K562 (cell line): ENCODE results near the gene TSPAN14.

ENCODE experiments used
- AFF4 ChIP-seq: sonication (generic); formaldehyde crosslinking; IDR thresholded peaks from 2 replicates; pipeline ENCODE4 v1.8.0; 2023; ENCODE audit warnings: mild to moderate bottlenecking, missing genetic modification reagents
- DDX20 ChIP-seq: fragments of 450-650 bp; IDR thresholded peaks from 2 replicates; pipeline ENCODE4 v1.6.1; 2016; ENCODE audit warnings: missing genetic modification characterization, low read depth, mild to moderate bottlenecking, missing compliant biosample characterization, moderate library complexity
- FOXM1 ChIP-seq, 2 experiments: fragments of 450-650 bp in 1 of 2; sonication (generic) in 1 of 2; formaldehyde crosslinking in 1 of 2; IDR thresholded peaks; 2 replicates each; pipeline versions ENCODE4 v1.6.1 to v1.9.0; 2017 to 2022; ENCODE audit warnings: low read depth in 2 of 2, mild to moderate bottlenecking in 2 of 2, missing genetic modification reagents in 1 of 2, moderate library complexity in 1 of 2
- RBM34 ChIP-seq: fragments of 200-400 bp; formaldehyde crosslinking; IDR thresholded peaks from 2 replicates; pipeline ENCODE4 v1.6.1; 2018; ENCODE audit warnings: low read length, borderline replicate concordance; ENCODE audit not compliant: insufficient read depth
- SLC30A9 ChIP-seq: fragments of 250-450 bp; sonication (Bioruptor Pico); IDR thresholded peaks from 2 replicates; pipeline ENCODE4 v1.8.0; 2022; ENCODE audit warnings: mild to moderate bottlenecking, moderate library complexity
- TCF7L2 ChIP-seq: fragments of 150-350 bp; IDR thresholded peaks from 2 replicates; pipeline ENCODE4 v1.6.1; 2016; ENCODE audit warnings: low read depth, mild to moderate bottlenecking, low read length, moderate library complexity
- TEAD4 ChIP-seq, 2 experiments: sonication (generic) in 1 of 2; formaldehyde crosslinking in 1 of 2; IDR thresholded peaks; 2 replicates each; pipeline versions ENCODE4 v1.6.1 to v1.8.0; 2012 to 2022; ENCODE audit warnings: borderline replicate concordance in 1 of 2, inconsistent platforms in 1 of 2, low read length in 1 of 2, mild to moderate bottlenecking in 1 of 2, missing genetic modification reagents in 1 of 2
- YY1 ChIP-seq, 3 experiments: IDR thresholded peaks; 2 replicates each; pipeline ENCODE4 v1.6.1; 2011; ENCODE audit warnings: low read length in 2 of 3, mild to moderate bottlenecking in 2 of 3, moderate library complexity in 2 of 3, borderline replicate concordance in 1 of 3, control low read depth in 1 of 3, low read depth in 1 of 3; ENCODE audit not compliant: insufficient read depth in 3 of 3, insufficient replicate concordance in 2 of 3, control insufficient read depth in 1 of 3, insufficient read length in 1 of 3; ENCODE audit errors: extremely low read depth in 1 of 3
- ZNF639 ChIP-seq, 2 experiments: fragments of 200-800 bp in 1 of 2; sonication (Bioruptor generic) in 1 of 2; sonication (generic) in 1 of 2; formaldehyde crosslinking in 1 of 2; IDR thresholded peaks in 1 of 2; conservative IDR thresholded peaks in 1 of 2; 2 replicates each; pipeline versions ENCODE4 v1.5.0 to v1.6.1; 2016 to 2020; ENCODE audit warnings: missing compliant biosample characterization in 1 of 2, missing genetic modification characterization in 1 of 2, missing genetic modification reagents in 1 of 2

GRCh38 chr10:80515511-80515910 lies 61.4 kb downstream of the TSPAN14 start:
- TF ChIP-seq RBM34 (no peak), TCF7L2 (no peak), ZNF639 (CRISPR knock-in tag; conservative IDR thresholded peaks at IDR 0.05 in 1 of 2, IDR thresholded peaks at IDR 0.05 in 1 of 2) (no peak), FOXM1 (IDR thresholded peaks at IDR 0.05; ENCODE audit: low read depth) (no peak), FOXM1 (CRISPR knock-in tag; IDR thresholded peaks at IDR 0.05; ENCODE audit: low read depth) (no peak), AFF4 (CRISPR knock-in tag) (no peak), SLC30A9 (CRISPR knock-in tag) (no peak), YY1 (IDR thresholded peaks at IDR 0.05; ENCODE audit: borderline replicate concordance in 1 of 3, control insufficient read depth in 1 of 3, extremely low read depth in 1 of 3, insufficient read depth in 3 of 3, insufficient read length in 1 of 3, insufficient replicate concordance in 2 of 3, low read depth in 1 of 3, low read length in 2 of 3) (no peak), TEAD4 (IDR thresholded peaks at IDR 0.05; ENCODE audit: low read length) (no peak), TEAD4 (CRISPR knock-in tag; IDR thresholded peaks at IDR 0.05; ENCODE audit: borderline replicate concordance) (no peak), DDX20 (tag) (no peak)
